Smooth muscle cell (in vitro differentiated cells): ENCODE results near the gene CCL17. TPM values are rescaled to one million over a fixed set of nuclear protein-coding genes. Genes with fewer than 3 reads are reported as not detected.

ENCODE experiments used
- DNase-seq: peaks from one replicate; lab custom pipeline; 2025; ENCODE audit not compliant: unreplicated experiment; lab: John Stamatoyannopoulos, UW
- H2AFZ ChIP-seq: fragments of 200-600 bp; sonication (generic); 2 replicates; pipeline ENCODE4 v1.6.0; 2016; ENCODE audit warnings: antibody characterized with exemption, low read depth, mild to moderate bottlenecking
- H3F3A ChIP-seq: fragments of 200-600 bp; sonication (generic); 2 replicates; pipeline ENCODE4 v1.6.0; 2017; ENCODE audit warnings: antibody characterized with exemption, low read depth
- H3K27ac ChIP-seq: fragments of 200-600 bp; sonication (generic); 2 replicates; pipeline ENCODE4 v1.5.1; 2016; ENCODE audit warnings: low read depth, mild to moderate bottlenecking
- H3K27me3 ChIP-seq: fragments of 200-600 bp; sonication (generic); 2 replicates; pipeline ENCODE4 v1.6.1; 2016; ENCODE audit warnings: low read depth, mild to moderate bottlenecking
- H3K36me3 ChIP-seq: fragments of 200-600 bp; sonication (generic); 2 replicates; pipeline ENCODE4 v1.5.1; 2016; ENCODE audit warnings: low read depth
- H3K4me1 ChIP-seq: fragments of 200-600 bp; sonication (generic); 2 replicates; pipeline ENCODE4 v1.5.1; 2016; ENCODE audit warnings: low read depth
- H3K4me2 ChIP-seq: fragments of 200-600 bp; sonication (generic); 2 replicates; pipeline ENCODE4 v1.6.0; 2016; ENCODE audit warnings: mild to moderate bottlenecking
- H3K4me3 ChIP-seq: fragments of 200-600 bp; sonication (generic); 2 replicates; pipeline ENCODE4 v1.5.1; 2016; ENCODE audit warnings: mild to moderate bottlenecking
- H3K79me2 ChIP-seq: fragments of 200-600 bp; sonication (generic); 2 replicates; pipeline ENCODE4 v1.6.0; 2016; ENCODE audit warnings: low read depth, mild to moderate bottlenecking
- H3K9ac ChIP-seq: fragments of 200-600 bp; sonication (generic); 2 replicates; pipeline ENCODE4 v1.6.0; 2016; ENCODE audit warnings: low read depth
- H3K9me3 ChIP-seq: fragments of 200-600 bp; sonication (generic); replicated peaks from 2 replicates; pipeline ENCODE4 v1.5.1; 2016; ENCODE audit warnings: low read depth
- H4K20me1 ChIP-seq: fragments of 200-600 bp; sonication (generic); 2 replicates; pipeline ENCODE4 v1.6.0; 2016; ENCODE audit warnings: low read depth
- WGBS: methylation state at CpG from one replicate; pipeline ENCODE4 v1.1.7; 2016; ENCODE audit warnings: low lambda C conversion rate; 5-methylcytosine and 5-hydroxymethylcytosine counted together
- polyA plus RNA-seq: library from polyadenylated mRNA; unstranded; fragments of >200 nt; fragmentation: Nextera tagmentation; extraction: Ambion mirVana; gene quantifications from 2 replicates; pipeline ENCODE4 v1.2.1, GENCODE V29; 2016
- total RNA-seq: library from RNA; depleted of rRNA; stranded (reverse); fragments of >200 nt; gene quantifications from 2 replicates; pipeline ENCODE4 v1.2.3, GENCODE V29; 2014
- TF ChIP-seq, protein P1 (sequence below): fragments of 200-600 bp; sonication (generic); IDR thresholded peaks from 2 replicates; pipeline ENCODE4 v1.5.1; 2017; ENCODE audit warnings: borderline replicate concordance, mild to moderate bottlenecking, antibody characterized with exemption; ENCODE audit not compliant: insufficient read depth, poor library complexity, severe bottlenecking

The CCL17 gene
- total and polyA plus RNA-seq, 2 experiments from 2014 or later = not detected

DNA sequence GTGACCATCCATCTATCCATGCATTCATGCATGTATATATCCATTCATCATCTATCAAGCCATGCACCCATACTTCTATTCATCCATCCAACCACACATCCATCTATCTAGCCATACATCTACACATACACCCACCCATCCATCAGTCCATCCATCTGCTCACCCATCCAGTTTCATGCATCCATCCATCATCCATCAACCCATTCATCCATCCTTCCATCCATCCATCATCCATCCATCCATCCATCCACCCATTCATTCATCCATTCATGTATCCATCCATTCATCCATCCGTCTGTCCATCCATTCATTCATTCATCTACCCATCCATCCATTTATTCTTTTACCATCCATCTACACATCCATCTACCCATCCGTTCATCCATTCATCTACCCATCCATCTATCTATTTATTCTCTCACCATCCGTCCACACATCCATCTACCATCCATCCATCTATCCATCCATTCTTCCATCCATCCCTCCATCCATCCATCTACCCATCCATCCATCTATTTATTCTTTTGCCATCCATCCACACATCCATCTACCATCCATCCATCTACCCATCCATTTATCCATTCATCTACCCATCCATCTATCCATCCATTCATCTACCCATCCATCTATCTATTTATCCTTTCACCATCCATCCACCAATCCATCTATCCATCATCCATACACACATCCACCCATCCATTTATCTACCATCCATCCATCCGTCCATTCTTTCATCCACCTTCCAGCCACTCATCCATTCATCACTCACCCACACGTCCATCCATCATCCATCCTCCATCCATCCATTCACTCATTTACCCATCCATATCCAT is 3.2 kb downstream of the CCL17 start:
- Histone ChIP-seq H3K27ac (no peak overlapping the region), H3F3A (no peaks in the 10 kb centered on the region), H3K27me3 (no peaks in the 10 kb centered on the region), H3K4me1 (no peaks in the 10 kb centered on the region), H3K4me3 (no peak overlapping the region), H3K4me2 (no peak overlapping the region), H3K9ac (no peak overlapping the region), H4K20me1 (no peaks in the 10 kb centered on the region), H3K36me3 (no peaks in the 10 kb centered on the region), H3K9me3 (no peaks in the 10 kb centered on the region), H2AFZ (no peak overlapping the region), H3K79me2 (no peaks in the 10 kb centered on the region)
- TF ChIP-seq, protein P1, sequence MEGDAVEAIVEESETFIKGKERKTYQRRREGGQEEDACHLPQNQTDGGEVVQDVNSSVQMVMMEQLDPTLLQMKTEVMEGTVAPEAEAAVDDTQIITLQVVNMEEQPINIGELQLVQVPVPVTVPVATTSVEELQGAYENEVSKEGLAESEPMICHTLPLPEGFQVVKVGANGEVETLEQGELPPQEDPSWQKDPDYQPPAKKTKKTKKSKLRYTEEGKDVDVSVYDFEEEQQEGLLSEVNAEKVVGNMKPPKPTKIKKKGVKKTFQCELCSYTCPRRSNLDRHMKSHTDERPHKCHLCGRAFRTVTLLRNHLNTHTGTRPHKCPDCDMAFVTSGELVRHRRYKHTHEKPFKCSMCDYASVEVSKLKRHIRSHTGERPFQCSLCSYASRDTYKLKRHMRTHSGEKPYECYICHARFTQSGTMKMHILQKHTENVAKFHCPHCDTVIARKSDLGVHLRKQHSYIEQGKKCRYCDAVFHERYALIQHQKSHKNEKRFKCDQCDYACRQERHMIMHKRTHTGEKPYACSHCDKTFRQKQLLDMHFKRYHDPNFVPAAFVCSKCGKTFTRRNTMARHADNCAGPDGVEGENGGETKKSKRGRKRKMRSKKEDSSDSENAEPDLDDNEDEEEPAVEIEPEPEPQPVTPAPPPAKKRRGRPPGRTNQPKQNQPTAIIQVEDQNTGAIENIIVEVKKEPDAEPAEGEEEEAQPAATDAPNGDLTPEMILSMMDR = no peak
- no peak for DNase-seq
- WGBS = 82% methylated on average over 5 of the region's 5 CpGs

DNA sequence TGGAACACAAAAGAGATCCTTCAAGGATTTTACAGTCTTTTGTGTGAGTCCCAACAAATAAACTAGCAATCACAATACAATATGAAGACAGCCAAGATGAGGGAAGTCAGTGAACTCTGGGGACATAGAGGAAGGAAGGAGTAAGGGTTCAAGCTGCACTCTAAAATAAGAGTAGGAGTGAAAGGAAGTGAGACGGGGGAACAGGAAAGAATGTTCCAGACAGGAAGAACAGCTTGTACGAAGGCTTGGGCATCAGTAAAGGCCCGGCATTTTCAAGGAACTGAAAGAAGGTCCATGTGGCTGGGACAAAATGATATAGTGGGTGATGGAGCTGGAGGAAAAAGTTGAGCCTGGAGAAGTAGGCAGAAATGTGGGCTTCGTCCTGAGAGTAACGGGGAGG is 4.5 kb downstream of the CCL17 start:
- no peaks in the 10 kb centered on the region for H3K4me1 ChIP-seq
- no peak overlapping the region for H3K4me2 ChIP-seq
- no peaks in the 10 kb centered on the region for H3K9me3 ChIP-seq
- no peaks in the 10 kb centered on the region for H3K27me3 ChIP-seq
- H3K79me2 ChIP-seq = no peaks in the 10 kb centered on the region
- no peak overlapping the region for H3K9ac ChIP-seq
- H3K27ac ChIP-seq = no peak overlapping the region
- no peak for DNase-seq
- WGBS = 89% methylated on average over 5 of the region's 5 CpGs
- H4K20me1 ChIP-seq = no peaks in the 10 kb centered on the region
- TF ChIP-seq, protein P1 = no peak
- no peaks in the 10 kb centered on the region for H3F3A ChIP-seq
- H2AFZ ChIP-seq = no peak overlapping the region
- no peak overlapping the region for H3K4me3 ChIP-seq
- H3K36me3 ChIP-seq = no peaks in the 10 kb centered on the region

DNA sequence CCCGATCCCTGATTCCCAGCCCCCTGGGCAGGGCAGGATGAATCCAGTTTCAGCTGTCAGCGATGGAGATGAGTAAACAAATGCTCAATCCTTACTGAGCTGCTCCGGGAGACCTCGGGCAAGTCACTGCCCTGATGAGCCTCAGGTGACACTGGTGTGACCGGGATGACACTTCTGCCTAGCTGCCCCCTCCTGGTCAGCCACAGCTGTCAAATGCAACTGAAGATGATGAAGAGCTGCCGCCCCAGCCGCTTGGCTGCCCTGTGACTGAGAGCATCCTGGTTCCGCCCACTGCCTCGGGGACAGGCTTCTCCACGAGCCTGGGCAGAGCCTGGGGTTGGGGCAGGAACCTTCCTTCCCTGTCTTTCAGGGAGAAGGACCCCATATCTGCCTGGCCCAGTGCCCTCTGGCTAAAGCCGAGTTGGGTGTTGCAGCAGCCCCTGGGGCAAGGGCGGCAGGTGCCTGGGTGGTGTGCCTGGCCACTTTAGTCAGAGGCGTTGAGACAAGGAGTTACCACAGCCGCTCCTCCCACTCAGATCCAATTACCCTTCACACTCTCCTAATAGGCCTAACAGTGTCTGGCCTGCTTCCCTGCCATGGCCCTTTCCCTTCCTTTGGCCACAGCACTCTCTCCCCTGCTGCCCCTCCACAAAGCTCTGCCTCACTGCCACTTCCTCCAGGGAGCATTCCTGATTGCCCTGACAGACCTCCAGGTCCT is 5.5 kb downstream of the CCL17 start:
- TF ChIP-seq, protein P1 = no peak
- H3K9ac ChIP-seq = no peak overlapping the region
- H3K4me2 ChIP-seq = no peak overlapping the region
- H2AFZ ChIP-seq = no peak overlapping the region
- H3K27me3 ChIP-seq = no peaks in the 10 kb centered on the region
- no peaks in the 10 kb centered on the region for H3K79me2 ChIP-seq
- H3K36me3 ChIP-seq = no peaks in the 10 kb centered on the region
- no peak overlapping the region for H3K4me3 ChIP-seq
- WGBS = 73% methylated on average over 14 of the region's 14 CpGs
- H3F3A ChIP-seq = no peaks in the 10 kb centered on the region
- H3K9me3 ChIP-seq = no peaks in the 10 kb centered on the region
- H3K27ac ChIP-seq = no peak overlapping the region
- DNase-seq = no peak
- no peaks in the 10 kb centered on the region for H3K4me1 ChIP-seq
- H4K20me1 ChIP-seq = no peaks in the 10 kb centered on the region
